GM23338 (cell line): ENCODE results near the gene LRRC26. TPM values are rescaled to one million over a fixed set of nuclear protein-coding genes. Genes with fewer than 3 reads are reported as not detected.

Experiments
- ATAC-seq: fragments of 200-7000 bp; cut with Tn5 transposase; 3 replicates; pipeline ENCODE4 v1.9.1; 2020
- DNase-seq: peaks from one replicate; pipeline ENCODE4 v3.0.0-alpha.2; 2015; ENCODE audit warnings: low spot score
- H2AFZ ChIP-seq: fragments of 200-600 bp; sonication (generic); 2 replicates; pipeline ENCODE4 v1.8.0; 2016; ENCODE audit warnings: antibody characterized with exemption, mild to moderate bottlenecking, moderate library complexity
- H3F3A ChIP-seq: fragments of 200-600 bp; sonication (generic); replicated peaks from 2 replicates; pipeline ENCODE4 v1.8.0; 2017; ENCODE audit warnings: antibody characterized with exemption, mixed run types, low read depth
- H3K27ac ChIP-seq: fragments of 200-600 bp; sonication (generic); 2 replicates; pipeline ENCODE4 v1.6.1; 2016; ENCODE audit warnings: low read depth
- H3K27me3 ChIP-seq: fragments of 200-600 bp; sonication (generic); 2 replicates; pipeline ENCODE4 v1.8.0; 2016; ENCODE audit warnings: mild to moderate bottlenecking, mixed run types, moderate library complexity; ENCODE audit not compliant: insufficient read depth
- H3K36me3 ChIP-seq: fragments of 200-600 bp; sonication (generic); 2 replicates; pipeline ENCODE4 v1.8.0; 2016; ENCODE audit warnings: mild to moderate bottlenecking; ENCODE audit not compliant: insufficient read depth
- H3K4me1 ChIP-seq: fragments of 200-600 bp; sonication (generic); 2 replicates; pipeline ENCODE4 v1.8.0; 2016; ENCODE audit warnings: mild to moderate bottlenecking, moderate library complexity; ENCODE audit not compliant: insufficient read depth
- H3K4me2 ChIP-seq: fragments of 200-600 bp; sonication (generic); 2 replicates; pipeline ENCODE4 v1.7.1; 2017; ENCODE audit warnings: mixed run types
- H3K4me3 ChIP-seq: fragments of 200-600 bp; sonication (generic); 2 replicates; pipeline ENCODE4 v1.6.1; 2016; ENCODE audit warnings: mixed run types
- H3K79me2 ChIP-seq: fragments of 200-600 bp; sonication (generic); replicated peaks from 2 replicates; pipeline ENCODE4 v1.8.0; 2017; ENCODE audit warnings: mild to moderate bottlenecking; ENCODE audit not compliant: insufficient read depth
- H3K9me2 ChIP-seq: fragments of 200-600 bp; sonication (generic); 2 replicates; pipeline ENCODE4 v1.8.0; 2017; ENCODE audit not compliant: insufficient read depth
- H4K20me1 ChIP-seq: fragments of 200-600 bp; sonication (generic); replicated peaks from 2 replicates; pipeline ENCODE4 v1.8.0; 2017; ENCODE audit warnings: mild to moderate bottlenecking; ENCODE audit not compliant: insufficient read depth
- H3K27ac Mint-ChIP-seq: 2 replicates; pipeline ENCODE4 v1.8.0; 2020; ENCODE audit warnings: inconsistent platforms, mild to moderate bottlenecking, moderate library complexity, mixed read lengths
- H3K27me3 Mint-ChIP-seq: 3 replicates; pipeline ENCODE4 v1.8.0; 2022; ENCODE audit warnings: low read depth, mild to moderate bottlenecking, moderate library complexity, mixed read lengths, inconsistent platforms; ENCODE audit not compliant: insufficient read depth, poor library complexity
- H3K36me3 Mint-ChIP-seq: 3 replicates; pipeline ENCODE4 v1.8.0; 2021; ENCODE audit warnings: low read depth, mild to moderate bottlenecking, inconsistent platforms, moderate library complexity, mixed read lengths
- H3K4me1 Mint-ChIP-seq: 3 replicates; pipeline ENCODE4 v1.8.0; 2020; ENCODE audit warnings: mild to moderate bottlenecking, inconsistent platforms, mixed read lengths
- H3K4me3 Mint-ChIP-seq: 3 replicates; pipeline ENCODE4 v1.8.0; 2021; ENCODE audit warnings: moderate library complexity, mild to moderate bottlenecking, inconsistent platforms, mixed read lengths
- H3K9me3 Mint-ChIP-seq: 3 replicates; pipeline ENCODE4 v1.8.0; 2020; ENCODE audit warnings: moderate library complexity, mild to moderate bottlenecking, inconsistent platforms, mixed read lengths
- CREB1 ChIP-seq: fragments of 250-450 bp; sonication (Bioruptor Pico); IDR thresholded peaks from 2 replicates; pipeline ENCODE4 v1.5.0; 2020; ENCODE audit warnings: low read depth, mild to moderate bottlenecking, moderate library complexity
- ETS1 ChIP-seq: IDR thresholded peaks from 2 replicates; pipeline ENCODE4 v1.6.1; 2016; ENCODE audit warnings: antibody characterized with exemption
- EZH2 ChIP-seq: fragments of 200-600 bp; sonication (generic); IDR thresholded peaks from one replicate; pipeline ENCODE4 v1.8.0; 2017; ENCODE audit warnings: antibody characterized with exemption, mild to moderate bottlenecking, low read depth; ENCODE audit not compliant: unreplicated experiment
- EZH2phosphoT487 ChIP-seq: fragments of 200-600 bp; sonication (generic); IDR thresholded peaks from one replicate; pipeline ENCODE4 v1.8.1; 2018; ENCODE audit warnings: antibody characterized with exemption; ENCODE audit not compliant: unreplicated experiment
- JUNB ChIP-seq: IDR thresholded peaks from one replicate; pipeline ENCODE4 v1.6.1; 2016; ENCODE audit warnings: antibody characterized with exemption; ENCODE audit not compliant: unreplicated experiment
- NANOG ChIP-seq: IDR thresholded peaks from 2 replicates; pipeline ENCODE4 v1.6.1; 2016; ENCODE audit warnings: antibody characterized with exemption, borderline replicate concordance
- POLR2AphosphoS5 ChIP-seq: IDR thresholded peaks from 2 replicates; pipeline ENCODE4 v1.6.1; 2016; ENCODE audit warnings: antibody characterized with exemption, low read depth
- REST ChIP-seq: IDR thresholded peaks from one replicate; pipeline ENCODE4 v1.6.1; 2018; ENCODE audit warnings: antibody characterized with exemption; ENCODE audit not compliant: unreplicated experiment
- STAT1 ChIP-seq: IDR thresholded peaks from one replicate; pipeline ENCODE4 v1.6.1; 2016; ENCODE audit warnings: antibody characterized with exemption; ENCODE audit not compliant: unreplicated experiment
- ZNF114 ChIP-seq: fragments of 250-450 bp; sonication (Bioruptor Pico); IDR thresholded peaks from 2 replicates; pipeline ENCODE4 v1.5.0; 2020; ENCODE audit warnings: mild to moderate bottlenecking, moderate library complexity
- ZNF331 ChIP-seq: fragments of 250-450 bp; sonication (Bioruptor Pico); IDR thresholded peaks from 2 replicates; pipeline ENCODE4 v1.5.0; 2020; ENCODE audit warnings: low read depth, mild to moderate bottlenecking, moderate library complexity
- ZNF462 ChIP-seq: fragments of 250-450 bp; sonication (Bioruptor Pico); IDR thresholded peaks from 2 replicates; pipeline ENCODE4 v1.5.0; 2020; ENCODE audit warnings: mild to moderate bottlenecking, moderate library complexity
- polyA plus RNA-seq: library from polyadenylated mRNA; unstranded; fragments of >200 nt; fragmentation: Nextera tagmentation; extraction: Ambion mirVana; gene quantifications from 2 replicates; pipeline ENCODE4 v1.2.1, GENCODE V29; 2016
- total RNA-seq: library from RNA; depleted of rRNA; stranded (reverse); fragments of >200 nt; shearing (Covaris generic); gene quantifications from 2 replicates; pipeline ENCODE4 v1.2.3, GENCODE V29; 2014
- TF ChIP-seq, protein P1 (sequence below), 2 experiments: fragments of 200-600 bp in 1 of 2; sonication (generic) in 1 of 2; conservative IDR thresholded peaks; 2 replicates each; pipeline versions ENCODE4 v1.5.1 to v1.6.1; 2016 to 2017; ENCODE audit warnings: antibody characterized with exemption in 2 of 2, low read depth in 2 of 2, mild to moderate bottlenecking in 2 of 2, moderate library complexity in 1 of 2

LRRC26 gene
- total and polyA plus RNA-seq, 2 experiments from 2014 or later, result 0.21 to 4.3 TPM

- DNase-seq (no peak), ATAC-seq (no peak)
- Histone ChIP-seq H4K20me1 (no peaks in the 10 kb centered on the region), H3K36me3 (no peaks in the 10 kb centered on the region), H3K9me2 (no peaks in the 10 kb centered on the region), H3K4me1 (no peaks in the 10 kb centered on the region; the same call in 1 of the 2 replicates), H2AFZ (no peak overlapping the region), H3K4me3 (no peak overlapping the region), H3F3A (0 out of 2 replicates have a peak, but pooled peaks cover 1% of the 10 kb centered on the region), H3K27ac (no peak overlapping the region), H3K27me3 (peaks cover 53% of the 10 kb centered on the region), H3K4me2 (no peak overlapping the region), H3K79me2 (no peaks in the 10 kb centered on the region)
- Mint-ChIP-seq H3K4me3 (no peak overlapping the region), H3K36me3 (no peaks in the 10 kb centered on the region), H3K9me3 (no peaks in the 10 kb centered on the region), H3K27me3 (peaks cover 49% of the 10 kb centered on the region), H3K4me1 (peaks cover 5% of the 10 kb centered on the region), H3K27ac (no peak overlapping the region)
- TF ChIP-seq ZNF462 (CRISPR knock-in tag), result no peak
- TF ChIP-seq ZNF331, result no peak
- no peak for TF ChIP-seq STAT1
- no peak for TF ChIP-seq CREB1 (CRISPR knock-in tag)
- TF ChIP-seq EZH2, result no peak
- TF ChIP-seq EZH2phosphoT487, result no peak
- TF ChIP-seq, protein P1, sequence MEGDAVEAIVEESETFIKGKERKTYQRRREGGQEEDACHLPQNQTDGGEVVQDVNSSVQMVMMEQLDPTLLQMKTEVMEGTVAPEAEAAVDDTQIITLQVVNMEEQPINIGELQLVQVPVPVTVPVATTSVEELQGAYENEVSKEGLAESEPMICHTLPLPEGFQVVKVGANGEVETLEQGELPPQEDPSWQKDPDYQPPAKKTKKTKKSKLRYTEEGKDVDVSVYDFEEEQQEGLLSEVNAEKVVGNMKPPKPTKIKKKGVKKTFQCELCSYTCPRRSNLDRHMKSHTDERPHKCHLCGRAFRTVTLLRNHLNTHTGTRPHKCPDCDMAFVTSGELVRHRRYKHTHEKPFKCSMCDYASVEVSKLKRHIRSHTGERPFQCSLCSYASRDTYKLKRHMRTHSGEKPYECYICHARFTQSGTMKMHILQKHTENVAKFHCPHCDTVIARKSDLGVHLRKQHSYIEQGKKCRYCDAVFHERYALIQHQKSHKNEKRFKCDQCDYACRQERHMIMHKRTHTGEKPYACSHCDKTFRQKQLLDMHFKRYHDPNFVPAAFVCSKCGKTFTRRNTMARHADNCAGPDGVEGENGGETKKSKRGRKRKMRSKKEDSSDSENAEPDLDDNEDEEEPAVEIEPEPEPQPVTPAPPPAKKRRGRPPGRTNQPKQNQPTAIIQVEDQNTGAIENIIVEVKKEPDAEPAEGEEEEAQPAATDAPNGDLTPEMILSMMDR (conservative IDR thresholded peaks at IDR 0.05; ENCODE audit: low read depth in 2 of 2), result no peak
- no peak for TF ChIP-seq JUNB
- no peak for TF ChIP-seq POLR2AphosphoS5
- TF ChIP-seq ZNF114 (CRISPR knock-in tag), result no peak
- no peak for TF ChIP-seq ETS1
- TF ChIP-seq NANOG, result no peak
- no peak for TF ChIP-seq REST
These were observed 1.5 kb upstream of the LRRC26 start for GRCh38 chr9:137171149-137171900.
